CD4-positive, alpha-beta memory T cell (primary cell): ENCODE measurements around the gene DIS3L2. TPM values are rescaled to one million over a fixed set of nuclear protein-coding genes. Genes with fewer than 3 reads are reported as not detected.

Source experiments
- CTCF ChIA-PET: fragments of 350-600 bp; sonication (Branson Sonifier 250); formaldehyde crosslinking; loops from one replicate; lab custom pipeline; 2021; ENCODE audit warnings: inconsistent platforms; ENCODE audit not compliant: partially characterized antibody; lab: Charles Lee
- POLR2A ChIA-PET: fragments of 350-600 bp; sonication (Branson Sonifier 250); formaldehyde crosslinking; loops from one replicate; lab custom pipeline; 2021; ENCODE audit not compliant: partially characterized antibody; lab: Charles Lee
- DNase-seq, 5 donors: peaks; one replicate each; pipeline versions ENCODE4 v3.0.0 to v3.0.0-alpha.2; 2020 to 2022; ENCODE audit warnings: mixed read lengths in 1 of 5
- H3K27ac ChIP-seq: one replicate; pipeline ENCODE4 v1.7.0; 2013; ENCODE audit warnings: low read depth, low read length
- H3K27me3 ChIP-seq: 2 replicates; pipeline ENCODE4 v1.7.0; 2013; ENCODE audit warnings: mild to moderate bottlenecking, low read length, moderate library complexity; ENCODE audit not compliant: insufficient read depth
- H3K36me3 ChIP-seq: 2 replicates; pipeline ENCODE4 v1.7.0; 2013; ENCODE audit warnings: mild to moderate bottlenecking, low read length, moderate library complexity; ENCODE audit not compliant: insufficient read depth
- H3K4me1 ChIP-seq: 2 replicates; pipeline ENCODE4 v1.7.0; 2013; ENCODE audit warnings: mild to moderate bottlenecking, low read length, moderate library complexity; ENCODE audit not compliant: insufficient read depth
- H3K4me3 ChIP-seq, 2 donors: one replicate each; pipeline ENCODE4 v1.7.0; 2013; ENCODE audit warnings: low read length in 2 of 2, mild to moderate bottlenecking in 1 of 2
- H3K9me3 ChIP-seq, 2 donors: one replicate each; pipeline ENCODE4 v1.7.0; 2013; ENCODE audit warnings: low read length in 2 of 2, control low read depth in 1 of 2; ENCODE audit not compliant: control insufficient read depth in 1 of 2
- H3K27ac Mint-ChIP-seq, 7 donors: one replicate each; pipeline ENCODE4 v1.8.0; 2020 to 2021; ENCODE audit warnings: mixed read lengths in 7 of 7, mild to moderate bottlenecking in 6 of 7, inconsistent platforms in 3 of 7, moderate library complexity in 3 of 7
- H3K27me3 Mint-ChIP-seq, 2 donors: one replicate each; pipeline ENCODE4 v1.8.0; 2020 to 2021; ENCODE audit warnings: mixed read lengths in 2 of 2
- H3K36me3 Mint-ChIP-seq, 2 donors: one replicate each; pipeline ENCODE4 v1.8.0; 2020 to 2021; ENCODE audit warnings: mixed read lengths in 2 of 2, inconsistent platforms in 1 of 2, mild to moderate bottlenecking in 1 of 2
- H3K4me1 Mint-ChIP-seq, 4 donors: one replicate each; pipeline ENCODE4 v1.8.0; 2020 to 2021; ENCODE audit warnings: mixed read lengths in 4 of 4, mild to moderate bottlenecking in 1 of 4
- H3K4me3 Mint-ChIP-seq, 8 donors: one replicate each; pipeline ENCODE4 v1.8.0; 2020 to 2021; ENCODE audit warnings: mixed read lengths in 8 of 8, mild to moderate bottlenecking in 7 of 8, moderate library complexity in 6 of 8, inconsistent platforms in 3 of 8
- H3K9me3 Mint-ChIP-seq, 8 donors: one replicate each; pipeline ENCODE4 v1.8.0; 2020 to 2021; ENCODE audit warnings: mixed read lengths in 8 of 8, mild to moderate bottlenecking in 5 of 8, inconsistent platforms in 3 of 8, moderate library complexity in 1 of 8
- intact Hi-C: fragments of 100-400 bp; cut with micrococcal nuclease; formaldehyde crosslinking; loops from one replicate; pipeline ENCODE4 v1.15.1; 2023
- polyA plus RNA-seq, 2 donors: library from polyadenylated mRNA; unstranded; fragments of 300-500 nt; fragmentation: Illumina TruSeq; gene quantifications; one replicate each; pipeline ENCODE4 v1.2.3, GENCODE V29; 2021
- total RNA-seq, 2 experiments: library from RNA; stranded (reverse); gene quantifications; one replicate each; pipeline ENCODE4 v1.2.3, GENCODE V29; 2021

DIS3L2 gene
- total and polyA plus RNA-seq, 4 experiments from 2014 or later = 16.0 to 59.7 (median 39.3) TPM

DNA sequence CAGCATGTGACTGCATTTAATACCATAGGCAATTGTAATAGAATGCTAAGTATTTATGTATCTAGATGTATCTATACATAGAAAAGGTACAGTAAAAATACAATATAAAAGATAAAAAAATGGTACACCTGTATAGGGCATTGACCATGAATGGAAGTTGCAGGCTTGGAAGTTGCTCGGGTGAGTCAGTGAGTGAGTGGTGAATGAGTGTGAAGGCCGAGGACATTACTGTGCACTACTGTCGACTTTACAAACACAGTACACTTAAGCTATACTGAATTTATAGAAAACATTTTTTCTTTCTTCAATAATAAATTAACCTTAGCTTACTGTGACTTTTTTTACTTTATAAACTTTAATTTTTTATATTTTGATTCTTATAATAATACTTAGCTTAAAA lies 8.9 kb downstream of the DIS3L2 start:
- DNase-seq = no peak
- H3K27me3 Mint-ChIP-seq = no peaks in the 10 kb centered on the region
- no peak overlapping the region for H3K4me3 Mint-ChIP-seq
- peaks cover 0 to 4% (median 0%) of the 10 kb centered on the region in 8 donors for H3K9me3 Mint-ChIP-seq
- peaks cover 15 to 22% (median 18%) of the 10 kb centered on the region in 4 donors for H3K4me1 Mint-ChIP-seq
- no peak overlapping the region for H3K27ac Mint-ChIP-seq
- Histone ChIP-seq H3K27ac (no peak overlapping the region), H3K4me3 (no peak overlapping the region), H3K36me3 (no peaks in the 10 kb centered on the region), H3K4me1 (peaks cover 7% of the 10 kb centered on the region), H3K27me3 (no peaks in the 10 kb centered on the region), H3K9me3 (no peaks in the 10 kb centered on the region)
- peaks cover 3 to 14% of the 10 kb centered on the region in 2 donors for H3K36me3 Mint-ChIP-seq
- POLR2A ChIA-PET = no interaction called here
- intact Hi-C loops = no loop called here
- CTCF ChIA-PET = no interaction called here

DNA sequence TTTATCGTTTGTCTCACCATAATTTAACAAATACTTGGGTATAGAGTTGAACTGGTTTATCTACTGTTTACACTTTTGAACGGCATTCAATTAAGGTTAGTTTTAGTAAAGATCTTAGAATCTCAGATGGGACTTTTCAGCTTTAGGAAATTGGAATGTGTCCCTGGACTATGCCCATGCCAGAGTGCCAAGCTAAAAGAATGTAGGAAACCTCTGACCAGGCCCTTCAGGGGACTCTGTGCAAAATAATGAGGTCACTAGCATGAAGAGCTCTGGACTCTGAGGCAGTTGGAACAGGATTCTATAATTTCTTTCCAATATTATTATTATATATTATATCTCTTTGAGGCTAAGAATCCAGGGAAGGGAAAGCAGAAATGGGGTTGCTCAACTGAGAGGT lies 13.5 kb downstream of the DIS3L2 start:
- Histone ChIP-seq H3K36me3 (no peaks in the 10 kb centered on the region), H3K27me3 (no peaks in the 10 kb centered on the region), H3K27ac (no peak overlapping the region), H3K4me1 (no peaks in the 10 kb centered on the region), H3K4me3 (no peak overlapping the region), H3K9me3 (no peaks in the 10 kb centered on the region)
- peaks cover 8 to 19% of the 10 kb centered on the region in 2 donors for H3K36me3 Mint-ChIP-seq
- CTCF ChIA-PET = interaction anchor here (0.9 to 2.0 kb wide), 2 partner anchors 12 kb away, joined by 3 to 7 read pairs; no protein-coding TSS in a partner anchor
- no peaks in the 10 kb centered on the region for H3K27me3 Mint-ChIP-seq
- intact Hi-C loops = no loop called here
- no peaks in the 10 kb centered on the region for H3K9me3 Mint-ChIP-seq
- no peak overlapping the region for H3K4me3 Mint-ChIP-seq
- POLR2A ChIA-PET = interaction anchor here (0.7 kb wide), 1 partner anchor 1382 kb away, joined by 3 read pairs; no protein-coding TSS in a partner anchor
- H3K4me1 Mint-ChIP-seq = peaks cover 10 to 14% (median 11%) of the 10 kb centered on the region in 4 donors
- no peak overlapping the region for H3K27ac Mint-ChIP-seq
- DNase-seq = no peak

DNA sequence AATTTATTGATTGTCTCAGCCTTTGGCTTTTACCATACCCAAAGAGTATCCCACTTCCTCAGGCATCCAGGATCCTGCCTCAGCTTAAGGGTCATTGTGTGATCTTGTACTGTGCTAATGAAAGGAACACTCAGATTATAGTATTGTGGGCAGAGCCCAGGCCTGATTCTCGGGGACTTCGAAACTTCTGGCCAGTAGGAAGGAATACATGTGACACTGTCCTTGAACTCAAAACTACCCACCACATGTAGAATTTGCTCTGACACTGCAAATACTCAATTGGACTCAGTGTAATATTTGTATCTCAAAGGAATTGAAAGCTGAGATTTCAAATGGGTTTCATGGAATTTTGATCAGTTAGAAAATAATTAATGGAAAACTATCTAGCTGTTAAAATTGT lies 15.9 kb downstream of the DIS3L2 start:
- Mint-ChIP-seq H3K9me3 (no peaks in the 10 kb centered on the region), H3K4me1 (peaks cover 13 to 19% (median 18%) of the 10 kb centered on the region in 4 donors), H3K27me3 (no peaks in the 10 kb centered on the region), H3K27ac (peak overlapping the region in 1 of 7 donors; percentile 18), H3K4me3 (no peak overlapping the region), H3K36me3 (peaks cover 8 to 20% of the 10 kb centered on the region in 2 donors)
- Histone ChIP-seq H3K27ac (no peak overlapping the region), H3K36me3 (no peaks in the 10 kb centered on the region), H3K27me3 (no peaks in the 10 kb centered on the region), H3K4me3 (no peak overlapping the region), H3K9me3 (no peaks in the 10 kb centered on the region), H3K4me1 (no peaks in the 10 kb centered on the region)
- ChIA-PET CTCF (no interaction called here), POLR2A (no interaction called here)
- no peak for DNase-seq
- intact Hi-C loops = no loop called here

DNA sequence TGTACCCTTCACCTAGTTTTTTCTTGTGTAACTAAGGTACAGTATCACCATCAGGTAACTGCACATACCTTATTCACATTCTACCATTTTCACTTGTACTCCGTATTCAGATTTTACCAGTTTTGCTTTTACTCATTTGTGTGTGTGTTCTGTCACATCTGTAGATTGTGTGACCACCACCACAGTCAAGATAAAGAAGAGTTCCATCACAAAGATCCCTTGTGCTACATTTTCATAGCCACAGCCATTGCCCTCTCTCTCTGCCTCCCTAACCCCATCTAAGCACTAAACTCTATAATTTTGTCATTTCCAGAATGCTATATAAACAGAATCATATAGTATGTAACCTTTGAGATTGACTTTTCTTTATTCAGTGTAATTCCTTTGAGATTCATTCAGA lies 23.5 kb downstream of the DIS3L2 start:
- Mint-ChIP-seq H3K36me3 (peaks cover 4 to 21% of the 10 kb centered on the region in 2 donors), H3K4me1 (peaks cover 20 to 39% (median 23%) of the 10 kb centered on the region in 4 donors), H3K27ac (no peak overlapping the region), H3K4me3 (no peak overlapping the region), H3K27me3 (no peaks in the 10 kb centered on the region), H3K9me3 (no peaks in the 10 kb centered on the region)
- DNase-seq = no peak
- Histone ChIP-seq H3K36me3 (no peaks in the 10 kb centered on the region), H3K9me3 (no peaks in the 10 kb centered on the region), H3K4me1 (no peaks in the 10 kb centered on the region), H3K27me3 (no peaks in the 10 kb centered on the region), H3K27ac (no peak overlapping the region), H3K4me3 (no peak overlapping the region)
- ChIA-PET CTCF (no interaction called here), POLR2A (no interaction called here)
- intact Hi-C loops = no loop called here

DNA sequence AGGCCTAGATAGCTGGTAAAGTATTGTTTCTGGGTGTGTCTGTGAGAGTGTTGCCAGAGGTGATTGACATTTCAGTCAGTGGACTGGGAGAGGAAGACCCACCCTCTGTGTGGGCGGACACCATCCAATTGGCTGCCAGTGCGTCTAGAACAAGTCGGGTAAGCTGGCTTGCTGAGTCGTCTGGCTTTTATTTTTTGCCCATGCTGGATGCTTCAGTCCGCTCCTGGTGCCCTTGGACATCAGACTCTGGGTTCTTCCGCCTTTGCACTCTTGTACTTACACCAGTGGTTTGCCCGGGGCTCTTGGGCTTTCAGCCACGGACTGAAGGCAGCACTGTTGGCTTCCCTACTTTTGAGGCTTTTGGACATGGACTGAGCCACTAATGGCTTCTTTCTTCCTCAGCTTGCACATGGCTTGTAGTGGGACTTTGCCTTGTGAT lies 24.3 kb downstream of the DIS3L2 start:
- no peak for DNase-seq
- no peaks in the 10 kb centered on the region for H3K9me3 ChIP-seq
- H3K27ac ChIP-seq = no peak overlapping the region
- peaks cover 4 to 21% of the 10 kb centered on the region in 2 donors for H3K36me3 Mint-ChIP-seq
- ChIA-PET POLR2A (no interaction called here), CTCF (interaction anchor here (1.4 kb wide), 1 partner anchor 10 kb away, joined by 4 read pairs; no protein-coding TSS in a partner anchor)
- intact Hi-C loops = no loop called here
- no peaks in the 10 kb centered on the region for H3K9me3 Mint-ChIP-seq
- no peak overlapping the region for H3K4me3 ChIP-seq
- no peaks in the 10 kb centered on the region for H3K4me1 ChIP-seq
- H3K4me1 Mint-ChIP-seq = peaks cover 19 to 39% (median 23%) of the 10 kb centered on the region in 4 donors
- H3K27me3 Mint-ChIP-seq = no peaks in the 10 kb centered on the region
- H3K27me3 ChIP-seq = no peaks in the 10 kb centered on the region
- no peak overlapping the region for H3K4me3 Mint-ChIP-seq
- H3K27ac Mint-ChIP-seq = no peak overlapping the region
- no peaks in the 10 kb centered on the region for H3K36me3 ChIP-seq

DNA sequence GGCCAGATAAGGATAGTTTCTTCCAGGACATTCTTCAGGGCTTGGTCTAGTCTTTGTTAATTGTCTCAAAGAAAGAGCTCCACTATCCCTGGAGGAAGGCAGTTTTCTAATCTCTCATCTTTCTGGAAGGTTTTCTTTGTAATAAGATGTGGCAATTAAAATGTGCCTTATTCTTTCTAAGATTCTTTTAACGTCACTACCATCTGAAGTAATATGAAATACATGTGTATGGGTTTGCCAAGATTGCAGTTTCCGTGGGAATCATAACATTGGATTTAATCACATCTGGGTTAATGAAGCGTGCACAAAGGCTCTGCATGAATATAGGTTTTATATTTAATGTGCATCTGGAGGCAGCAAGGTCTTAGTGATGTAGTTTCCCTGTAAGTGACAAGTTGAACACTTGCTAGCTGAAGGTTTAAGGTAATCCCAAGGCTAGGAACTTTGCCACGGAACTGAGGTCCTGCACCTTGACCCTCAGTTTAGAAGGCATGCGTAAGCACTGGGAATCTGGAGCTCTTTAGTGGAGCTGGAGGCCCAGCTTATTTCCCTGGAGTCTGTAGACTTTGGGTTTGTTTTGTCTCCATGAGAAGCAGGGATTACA lies 25.7 kb downstream of the DIS3L2 start:
- Histone ChIP-seq H3K36me3 (no peaks in the 10 kb centered on the region), H3K27me3 (no peaks in the 10 kb centered on the region), H3K27ac (no peak overlapping the region), H3K4me1 (no peaks in the 10 kb centered on the region), H3K9me3 (no peaks in the 10 kb centered on the region), H3K4me3 (no peak overlapping the region)
- Mint-ChIP-seq H3K27me3 (no peaks in the 10 kb centered on the region), H3K4me3 (no peak overlapping the region), H3K27ac (no peak overlapping the region), H3K4me1 (peaks cover 17 to 39% (median 21%) of the 10 kb centered on the region in 4 donors), H3K9me3 (no peaks in the 10 kb centered on the region), H3K36me3 (peaks cover 4 to 25% of the 10 kb centered on the region in 2 donors)
- CTCF ChIA-PET = interaction anchor here (1.4 kb wide), 1 partner anchor 9 kb away, joined by 4 read pairs; no protein-coding TSS in a partner anchor
- POLR2A ChIA-PET = interaction anchor here (1.1 kb wide), 1 partner anchor 14 kb away, joined by 3 read pairs; no protein-coding TSS in a partner anchor
- no peak for DNase-seq
- intact Hi-C loops = no loop called here

DNA sequence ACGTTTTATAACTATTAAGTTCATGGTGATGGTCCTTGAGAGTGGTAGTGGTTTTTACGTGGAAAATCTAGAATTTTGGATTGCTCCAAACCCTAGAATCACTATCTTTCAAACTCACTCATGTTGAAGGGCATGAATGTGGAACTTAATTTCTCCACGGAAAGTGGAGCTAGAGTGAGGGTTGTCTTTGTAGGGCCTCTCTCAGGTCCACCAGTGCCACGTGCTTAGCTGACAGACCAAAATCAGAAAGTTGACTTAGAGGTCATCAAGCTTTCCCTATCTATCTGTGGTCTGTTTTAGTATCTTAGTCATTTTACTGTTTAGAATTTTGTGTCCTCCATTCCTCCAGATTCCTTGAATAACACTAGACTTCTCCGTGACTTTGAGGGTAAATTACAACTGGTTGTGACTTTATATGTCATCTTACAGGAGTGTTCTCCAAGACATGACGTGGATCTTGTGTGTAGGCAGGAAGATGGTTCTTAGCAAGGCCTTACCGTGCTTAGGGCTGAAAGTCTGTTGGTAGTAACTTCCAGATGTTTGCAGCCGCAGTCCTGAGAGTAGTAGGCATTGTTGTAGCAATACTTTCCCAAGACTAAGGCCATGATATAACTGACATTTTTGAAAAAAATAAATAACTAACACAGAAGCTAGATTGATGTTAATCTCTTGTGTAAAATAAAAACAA lies 26.8 kb downstream of the DIS3L2 start:
- no peaks in the 10 kb centered on the region for H3K4me1 ChIP-seq
- no peaks in the 10 kb centered on the region for H3K36me3 ChIP-seq
- H3K27ac ChIP-seq = no peak overlapping the region
- H3K9me3 ChIP-seq = no peaks in the 10 kb centered on the region
- Mint-ChIP-seq H3K4me1 (peaks cover 18 to 45% (median 26%) of the 10 kb centered on the region in 4 donors), H3K4me3 (no peak overlapping the region), H3K36me3 (peaks cover 4 to 28% of the 10 kb centered on the region in 2 donors), H3K9me3 (no peaks in the 10 kb centered on the region), H3K27ac (peak overlapping the region in 1 of 7 donors; percentile 6), H3K27me3 (no peaks in the 10 kb centered on the region)
- ChIA-PET CTCF (interaction anchor here (0.9 to 1.1 kb wide), 2 partner anchors 15 to 16 kb away, joined by 3 to 4 read pairs; no protein-coding TSS in a partner anchor), POLR2A (no interaction called here)
- H3K27me3 ChIP-seq = no peaks in the 10 kb centered on the region
- H3K4me3 ChIP-seq = no peak overlapping the region
- DNase-seq = no peak
- intact Hi-C loops = no loop called here
